ENCODE measurements around the gene KIF18B. TPM values are rescaled to one million over a fixed set of nuclear protein-coding genes. Genes with fewer than 3 reads are reported as not detected.

The KIF18B gene
- total RNA-seq, 4 donors from 2014 or later, result 0.08 to 0.35 (median 0.27) TPM; not detected in 1

DNA sequence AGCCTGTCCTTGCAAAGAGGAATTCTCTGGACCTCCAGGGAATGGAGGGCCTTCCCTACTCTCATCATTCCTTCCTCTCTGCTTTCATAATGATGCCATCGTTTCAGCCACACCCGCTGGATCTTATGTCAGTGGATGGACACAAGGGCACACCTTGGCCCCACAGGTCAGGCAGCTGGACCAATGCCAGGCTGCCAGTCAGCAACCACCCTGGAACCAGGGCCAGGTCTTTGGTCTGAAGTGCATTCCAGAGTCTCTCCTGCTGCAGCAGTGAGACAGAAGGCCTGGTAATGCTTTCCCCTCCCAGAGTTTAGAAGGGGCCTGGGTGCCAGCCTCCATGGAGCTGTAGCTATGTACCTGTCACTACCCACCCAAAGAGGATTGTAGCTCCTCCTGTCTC, 13.1 kb upstream of the KIF18B start:
- Histone ChIP-seq H3K4me3 (no peak overlapping the region), H3K4me1 (peaks cover 0 to 10% (median 5%) of the 10 kb centered on the region in 3 donors), H3K27me3 (peaks cover 41% of the 10 kb centered on the region), H3K36me3 (no peaks in the 10 kb centered on the region), H3K27ac (no peak overlapping the region), H3K9me3 (no peaks in the 10 kb centered on the region)
- TF ChIP-seq POLR2A (IDR thresholded peaks at IDR 0.05) (no peak), EP300 (IDR thresholded peaks at IDR 0.05) (no peak), POLR2AphosphoS5 (IDR thresholded peaks at IDR 0.05) (no peak)
- TF ChIP-seq, protein P1, sequence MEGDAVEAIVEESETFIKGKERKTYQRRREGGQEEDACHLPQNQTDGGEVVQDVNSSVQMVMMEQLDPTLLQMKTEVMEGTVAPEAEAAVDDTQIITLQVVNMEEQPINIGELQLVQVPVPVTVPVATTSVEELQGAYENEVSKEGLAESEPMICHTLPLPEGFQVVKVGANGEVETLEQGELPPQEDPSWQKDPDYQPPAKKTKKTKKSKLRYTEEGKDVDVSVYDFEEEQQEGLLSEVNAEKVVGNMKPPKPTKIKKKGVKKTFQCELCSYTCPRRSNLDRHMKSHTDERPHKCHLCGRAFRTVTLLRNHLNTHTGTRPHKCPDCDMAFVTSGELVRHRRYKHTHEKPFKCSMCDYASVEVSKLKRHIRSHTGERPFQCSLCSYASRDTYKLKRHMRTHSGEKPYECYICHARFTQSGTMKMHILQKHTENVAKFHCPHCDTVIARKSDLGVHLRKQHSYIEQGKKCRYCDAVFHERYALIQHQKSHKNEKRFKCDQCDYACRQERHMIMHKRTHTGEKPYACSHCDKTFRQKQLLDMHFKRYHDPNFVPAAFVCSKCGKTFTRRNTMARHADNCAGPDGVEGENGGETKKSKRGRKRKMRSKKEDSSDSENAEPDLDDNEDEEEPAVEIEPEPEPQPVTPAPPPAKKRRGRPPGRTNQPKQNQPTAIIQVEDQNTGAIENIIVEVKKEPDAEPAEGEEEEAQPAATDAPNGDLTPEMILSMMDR (IDR thresholded peaks at IDR 0.05), result no peak
- ATAC-seq, result no peak
- no CpG with 5 or more reads among the region's 2 CpGs for WGBS, 2 donors (ENCODE audit: low coverage in 1 of 2)

DNA sequence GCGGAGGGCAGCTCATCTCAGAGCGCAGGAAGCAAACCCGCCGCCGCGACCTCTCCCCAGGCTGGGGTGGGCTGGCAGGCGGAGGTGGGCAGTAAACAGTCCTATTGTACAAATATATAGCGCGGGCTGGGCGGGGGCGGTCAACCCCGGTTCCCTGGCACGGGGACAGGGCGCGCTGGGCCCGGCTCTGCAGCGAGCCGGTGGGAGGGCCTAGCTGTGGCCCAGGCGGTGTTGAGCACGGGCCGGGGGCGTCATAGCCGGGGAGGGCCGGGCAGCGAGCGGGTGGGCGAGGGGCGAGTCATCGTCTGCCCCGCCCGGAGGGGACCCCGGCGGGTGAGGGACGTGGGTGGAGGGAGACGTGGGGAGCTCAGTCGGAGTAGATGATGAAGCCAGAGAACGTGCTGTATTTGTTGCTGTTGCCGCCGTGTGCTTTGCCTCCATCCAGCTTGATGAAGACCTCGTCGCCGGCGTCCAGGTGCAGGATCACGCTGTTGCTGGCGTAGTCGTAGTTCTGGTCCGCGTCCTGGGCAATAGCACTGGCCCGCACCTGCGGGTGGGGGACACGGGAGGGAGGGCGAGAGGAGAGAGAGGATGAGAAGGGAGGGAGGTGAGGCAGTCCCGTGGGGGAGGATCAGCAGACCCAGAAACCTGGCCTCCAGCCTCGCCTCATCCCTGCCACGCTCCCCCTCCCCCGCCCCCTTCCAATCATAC, 12.4 kb upstream of the KIF18B start:
- 0 to 50% methylated on average over 1 to 18 of the region's 56 CpGs for WGBS, 2 donors (ENCODE audit: low coverage in 1 of 2)

DNA sequence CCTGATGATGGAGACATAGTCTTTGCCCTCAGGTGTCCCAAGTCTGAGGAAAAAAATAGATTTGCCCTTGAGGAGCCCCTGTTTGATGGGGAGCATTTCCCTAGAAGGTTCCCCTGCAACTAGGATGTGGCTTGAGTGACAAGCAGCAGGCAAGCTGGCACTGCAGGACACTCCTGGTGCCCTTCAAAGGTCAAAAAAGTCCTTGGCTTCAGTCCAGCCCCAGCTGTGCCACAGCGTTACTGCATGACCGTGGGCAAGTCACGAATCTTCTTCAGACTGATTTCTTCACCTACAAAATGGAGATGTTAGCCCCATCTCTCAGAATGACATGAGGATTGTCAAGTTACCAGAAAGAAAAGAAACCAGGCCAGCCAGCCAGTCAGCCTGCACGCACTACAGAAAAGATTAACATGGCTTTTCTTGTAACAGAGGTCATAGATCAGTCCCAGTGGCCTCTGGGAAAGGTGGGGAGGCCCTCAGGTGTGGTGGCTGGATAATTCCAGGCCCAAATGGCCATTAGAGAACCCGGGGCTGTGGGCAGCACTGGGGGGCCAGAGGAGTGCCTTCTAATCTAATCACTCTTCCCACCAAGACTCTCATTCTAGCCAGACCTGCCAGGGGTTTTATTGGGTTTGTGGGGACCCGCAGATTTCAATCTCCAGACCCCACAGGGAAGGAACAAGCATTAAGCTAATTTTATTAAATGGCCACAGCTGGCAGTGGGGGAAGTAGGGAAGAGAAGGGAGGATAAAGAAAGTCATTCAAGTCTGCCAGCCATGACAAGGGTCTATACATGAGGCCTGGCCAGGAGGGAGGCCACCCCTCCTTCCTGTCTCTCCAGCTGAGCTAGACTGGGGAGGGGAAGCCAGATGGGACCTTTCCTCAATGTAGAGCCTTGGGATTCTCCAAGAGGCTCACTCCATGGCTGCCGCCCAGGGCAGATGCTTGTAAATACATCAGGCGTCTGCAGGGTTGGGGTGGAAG, 9.7 kb upstream of the KIF18B start:
- H3K36me3 ChIP-seq, result no peaks in the 10 kb centered on the region
- ATAC-seq, result no peak
- no peak overlapping the region for H3K4me3 ChIP-seq
- H3K4me1 ChIP-seq, result peaks cover 0 to 10% (median 5%) of the 10 kb centered on the region in 3 donors
- H3K9me3 ChIP-seq, result no peaks in the 10 kb centered on the region
- WGBS, 2 donors (ENCODE audit: low coverage in 1 of 2), result 67 to 75% methylated on average over 2 to 3 of the region's 8 CpGs
- no peak overlapping the region for H3K27ac ChIP-seq
- TF ChIP-seq POLR2AphosphoS5 (IDR thresholded peaks at IDR 0.05) (no peak), POLR2A (IDR thresholded peaks at IDR 0.05) (no peak), EP300 (IDR thresholded peaks at IDR 0.05) (no peak)
- TF ChIP-seq, protein P1 (IDR thresholded peaks at IDR 0.05), result no peak
- peaks cover 22% of the 10 kb centered on the region for H3K27me3 ChIP-seq

More for the DNA sequence above, 12.4 kb upstream of the KIF18B start:
- TF ChIP-seq EP300 (IDR thresholded peaks at IDR 0.05), result no peak
- TF ChIP-seq, protein P1 (IDR thresholded peaks at IDR 0.05), result no peak
- no peak for TF ChIP-seq POLR2A (IDR thresholded peaks at IDR 0.05)
- no peak for TF ChIP-seq POLR2AphosphoS5 (IDR thresholded peaks at IDR 0.05)
- H3K4me3 ChIP-seq, result no peak overlapping the region
- peaks cover 0 to 10% (median 5%) of the 10 kb centered on the region in 3 donors for H3K4me1 ChIP-seq
- ATAC-seq, result no peak
- peaks cover 34% of the 10 kb centered on the region for H3K27me3 ChIP-seq
- no peaks in the 10 kb centered on the region for H3K36me3 ChIP-seq
- no peak overlapping the region for H3K27ac ChIP-seq
- no peaks in the 10 kb centered on the region for H3K9me3 ChIP-seq

DNA sequence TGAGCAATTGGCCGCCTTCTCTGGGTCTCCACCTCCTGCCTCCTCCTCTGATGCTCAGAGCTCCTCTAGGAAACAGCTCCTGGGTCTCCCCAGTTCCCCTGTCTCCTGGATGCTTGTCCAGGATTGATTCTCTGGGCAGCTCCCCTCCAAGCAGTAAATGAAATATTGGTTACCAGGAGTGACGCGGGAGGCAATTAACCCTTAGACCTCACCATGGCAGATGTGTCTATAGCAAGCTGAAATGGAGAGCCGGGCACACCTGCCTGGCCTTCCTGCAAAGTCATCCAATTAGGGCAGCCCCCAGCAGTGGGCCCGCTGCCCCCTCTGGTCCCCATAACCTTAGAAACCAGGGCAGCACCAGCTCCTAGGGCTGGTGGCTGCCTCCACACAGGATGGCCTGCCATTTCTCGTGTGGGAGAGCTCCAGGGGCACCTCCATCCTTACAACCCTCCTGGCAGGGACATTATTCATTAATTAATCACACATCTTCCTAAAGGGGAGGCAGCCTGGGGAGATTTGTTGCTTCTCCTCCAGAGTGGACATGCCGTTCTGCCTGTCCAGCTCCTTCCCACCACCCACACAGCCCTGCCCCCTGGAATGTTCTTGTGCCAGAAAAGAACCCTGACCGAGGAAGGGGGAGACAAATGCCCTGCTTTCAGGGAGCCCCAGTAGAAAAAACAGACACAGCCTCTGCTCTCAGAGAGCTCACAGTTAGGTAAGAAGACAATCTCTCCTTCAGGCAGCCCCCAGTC, 8.3 kb upstream of the KIF18B start:
- Histone ChIP-seq H3K27me3 (peaks cover 20% of the 10 kb centered on the region), H3K4me3 (no peak overlapping the region), H3K27ac (no peak overlapping the region), H3K4me1 (peaks cover 0 to 10% (median 5%) of the 10 kb centered on the region in 3 donors), H3K36me3 (no peaks in the 10 kb centered on the region), H3K9me3 (no peaks in the 10 kb centered on the region)
- ATAC-seq, result no peak
- TF ChIP-seq POLR2AphosphoS5 (IDR thresholded peaks at IDR 0.05), result no peak
- WGBS, 2 donors (ENCODE audit: low coverage in 1 of 2), result 41 to 90% methylated on average over 2 of the region's 8 CpGs
